K562 (cell line): ENCODE results near the gene TMEM245. TPM values are rescaled to one million over a fixed set of nuclear protein-coding genes. Genes with fewer than 3 reads are reported as not detected.
A peak's percentile ranks its signal among the peaks of the same experiment; 100 is the strongest.

Experiments
- ATAC-seq: fragments of 200-7000 bp; cut with Tn5 transposase; 3 replicates; pipeline ENCODE4 v1.9.1; 2020; ENCODE audit warnings: moderate library complexity
- BruUV-seq: library from RNA; stranded (reverse); fragments of 400-500 nt; replicated peaks from 2 replicates; lab custom pipeline; 2021; lab: Mats Ljungman, UMichigan
- CTCF ChIA-PET: fragments of 300-600 bp; formaldehyde crosslinking; extraction: SDS; loops from one replicate; lab custom pipeline; 2021; ENCODE audit warnings: low intra/inter-chr PET ratio; lab: Yijun Ruan, JAX
- POLR2A ChIA-PET: fragments of 300-600, 350-650 bp; sonication (Branson Sonifier 250); formaldehyde crosslinking; extraction: SDS; loops from one replicate; lab custom pipeline; 2021; ENCODE audit warnings: antibody characterized with exemption, inconsistent platforms; lab: Yijun Ruan, JAX
- DNase-seq, 4 experiments: peaks; one replicate each; pipeline versions ENCODE4 v3.0.0 to v3.0.0-alpha.2; 2011 to 2018; ENCODE audit warnings: low spot score in 3 of 4, mixed read lengths in 3 of 4; ENCODE audit errors: extremely low read depth in 1 of 4
- FAIRE-seq: peaks from 2 replicates; lab custom pipeline; 2011; peaks lifted over from hg19 to GRCh38; lab: Jason Lieb, UNC
- H2AFZ ChIP-seq: 2 replicates; pipeline ENCODE4 v1.6.0; 2011; ENCODE audit warnings: low read depth, low read length, control low read depth, inconsistent platforms
- H3K27ac ChIP-seq: fragments of 200-600 bp; 3 replicates; pipeline ENCODE4 v1.8.0; 2011; ENCODE audit warnings: low read depth, mild to moderate bottlenecking, control low read depth, inconsistent platforms, low read length, moderate library complexity, mixed read lengths; ENCODE audit errors: extremely low read depth
- H3K27me3 ChIP-seq, 2 experiments: fragments of 300-600 bp in 1 of 2; 2 replicates in 1 of 2; 3 replicates in 1 of 2; pipeline versions ENCODE4 v1.6.0 to v1.8.0; 2011; ENCODE audit warnings: inconsistent platforms in 2 of 2, low read length in 2 of 2, mild to moderate bottlenecking in 1 of 2, mixed read lengths in 1 of 2, moderate library complexity in 1 of 2; ENCODE audit not compliant: control insufficient read depth in 2 of 2, insufficient read depth in 2 of 2
- H3K36me3 ChIP-seq: fragments of 300-600 bp; 3 replicates; pipeline ENCODE4 v1.8.0; 2011; ENCODE audit warnings: mild to moderate bottlenecking, low read length, inconsistent platforms; ENCODE audit not compliant: control insufficient read depth, insufficient read depth
- H3K4me1 ChIP-seq, 2 experiments: fragments of 200-600 bp in 1 of 2; replicated peaks in 1 of 2; 2 replicates in 1 of 2; 3 replicates in 1 of 2; pipeline versions ENCODE4 v1.5.1 to v1.8.0; 2011; ENCODE audit warnings: inconsistent platforms in 2 of 2, low read length in 2 of 2, mild to moderate bottlenecking in 1 of 2, mixed read lengths in 1 of 2, moderate library complexity in 1 of 2; ENCODE audit not compliant: control insufficient read depth in 2 of 2, insufficient read depth in 2 of 2
- H3K4me2 ChIP-seq: 2 replicates; pipeline ENCODE4 v1.6.1; 2011; ENCODE audit warnings: low read length, control low read depth, inconsistent platforms, mixed read lengths; ENCODE audit not compliant: insufficient read depth
- H3K4me3 ChIP-seq: fragments of 200-600 bp; sonication (generic), shearing (Covaris generic); 2 replicates; pipeline ENCODE4 v1.5.1; 2016; ENCODE audit warnings: control low read depth, inconsistent platforms
- H3K79me2 ChIP-seq: fragments of 200-600 bp; 3 replicates; pipeline ENCODE4 v1.8.0; 2011; ENCODE audit warnings: low read length, inconsistent platforms; ENCODE audit not compliant: control insufficient read depth, insufficient read depth
- H3K9ac ChIP-seq, 2 experiments: 2 replicates each; pipeline versions ENCODE4 v1.6.0 to v1.6.1; 2011; ENCODE audit warnings: low read depth in 2 of 2, low read length in 2 of 2, control low read depth in 1 of 2, inconsistent platforms in 1 of 2, mild to moderate bottlenecking in 1 of 2, mixed read lengths in 1 of 2; ENCODE audit not compliant: insufficient read depth in 1 of 2
- H3K9me1 ChIP-seq: one replicate; pipeline ENCODE4 v1.6.0; 2011; ENCODE audit warnings: inconsistent platforms, mild to moderate bottlenecking, low read length, moderate library complexity; ENCODE audit not compliant: control insufficient read depth, insufficient read depth
- H3K9me3 ChIP-seq: replicated peaks from 2 replicates; pipeline ENCODE4 v1.5.1; 2011; ENCODE audit warnings: low read depth, low read length, inconsistent platforms; ENCODE audit not compliant: control insufficient read depth, insufficient read depth
- H4K20me1 ChIP-seq: replicated peaks from 2 replicates; pipeline ENCODE4 v1.6.1; 2011; ENCODE audit warnings: low read length, inconsistent platforms, mixed read lengths; ENCODE audit not compliant: control insufficient read depth, insufficient read depth
- CXXC5 ChIP-seq: fragments of 250-450 bp; sonication (Bioruptor Pico); IDR thresholded peaks from 2 replicates; pipeline ENCODE4 v1.8.0; 2022; ENCODE audit warnings: inconsistent platforms, mild to moderate bottlenecking, moderate library complexity
- KAT8 ChIP-seq: fragments of 450-650 bp; IDR thresholded peaks from 2 replicates; pipeline ENCODE4 v1.6.1; 2016; ENCODE audit warnings: low read depth, mild to moderate bottlenecking
- MEIS2 ChIP-seq: fragments of 450-650 bp; IDR thresholded peaks from 2 replicates; pipeline ENCODE4 v1.6.1; 2014; ENCODE audit warnings: mild to moderate bottlenecking; ENCODE audit not compliant: partially characterized antibody
- ZNF316 ChIP-seq: fragments of 450-650 bp; IDR thresholded peaks from 2 replicates; pipeline ENCODE4 v1.6.1; 2016
- WGBS: fragments of 100-300 bp; shearing (Covaris generic); methylation state at CpG from one replicate; pipeline ENCODE4 v1.1.6; 2016; ENCODE audit warnings: low coverage, mixed read lengths; ENCODE audit not compliant: insufficient coverage; ENCODE audit errors: missing lambda C conversion rate; 5-methylcytosine and 5-hydroxymethylcytosine counted together
- in situ Hi-C: fragments of 300-500 bp; cut with MboI; formaldehyde crosslinking; loops from 4 replicates; pipeline ENCODE4 v1.15.0; 2018; ENCODE audit warnings: inconsistent platforms, mixed read lengths
- intact Hi-C: fragments of 100-400 bp; cut with micrococcal nuclease; formaldehyde crosslinking; loops from 2 replicates; pipeline ENCODE4 v1.14.2; 2022
- polyA plus RNA-seq, 8 experiments: library from polyadenylated mRNA; depleted of rRNA in 4 of 8; stranded (reverse) in 5 of 8; unstranded in 3 of 8; fragments of >200 nt; fragmentation: Nextera tagmentation in 2 of 8; fragmentation: Illumina TruSeq in 1 of 8; extraction: Ambion mirVana in 2 of 8; extraction: Trizol in 1 of 8; gene quantifications; 2 replicates each; pipeline versions ENCODE4 v1.2.1 to v1.2.3, GENCODE V29; 2011 to 2014; ENCODE audit warnings: inconsistent platforms in 1 of 8, missing spikeins in 1 of 8
- total RNA-seq, 7 experiments: library from RNA; depleted of rRNA in 6 of 7; stranded (reverse); fragments of >200 nt in 6 of 7; fragmentation: Illumina TruSeq in 2 of 7; extraction: Trizol in 2 of 7; gene quantifications; 2 replicates each; pipeline versions ENCODE4 v1.2.1 to v1.2.3, GENCODE V29; 2011 to 2021; ENCODE audit warnings: low replicate concordance in 1 of 7

The TMEM245 gene
- total and polyA plus RNA-seq, 9 of the 15 experiments (the other 6 are each of a cell fraction or from before 2014, with no cell fraction given): 8.5 to 43.2 (median 24.3) TPM

- Histone ChIP-seq H3K4me2 (peak overlapping the region; percentile 76; the same call in 1 of the 2 replicates), H3K9me3 (no peaks in the 10 kb centered on the region), H3K9me1 (no peaks in the 10 kb centered on the region), H3K36me3 (peaks cover 34% of the 10 kb centered on the region), H3K27me3 (no peaks in the 10 kb centered on the region), H3K4me1 (peaks cover 20 to 33% of the 10 kb centered on the region in 2 experiments; a peak in 4 of 5 replicates), H3K4me3 (no peak overlapping the region), H2AFZ (no peak overlapping the region), H3K79me2 (peaks cover 34% of the 10 kb centered on the region), H3K9ac (0 out of 4 replicates have a peak overlapping the region, but pooled peaks of 1 of the 2 experiments have one; percentile 50), H3K27ac (peak overlapping the region; percentile 68; the same call in 1 of the 3 replicates), H4K20me1 (no peaks in the 10 kb centered on the region; the same call in 1 of the 2 replicates)
- ChIA-PET POLR2A (interaction anchor here (1.0 kb wide), 1 partner anchor 59 kb away, joined by 3 read pairs; no protein-coding TSS in a partner anchor), CTCF (no interaction called here)
- 63% methylated on average over 7 of the region's 7 CpGs for WGBS
- intact Hi-C loops (loop anchor here (5.0 kb wide), 3 partner anchors 82 to 118 kb away; partner anchors contain the start of genes ABITRAM, ELP1 and TMEM245), in situ Hi-C loops (no loop called here)
- FAIRE-seq: no peak
- peak in 1 of 4 experiments; percentile 12 for DNase-seq
- no TSS peak for BruUV-seq
- no peak for ATAC-seq
- TF ChIP-seq ZNF316: no peak
- TF ChIP-seq CXXC5 (CRISPR knock-in tag): 0 out of 2 replicates have a peak, but pooled peaks have one; percentile 0
- no peak for TF ChIP-seq KAT8
- peak; percentile 1 for TF ChIP-seq MEIS2
These were observed 105.0 kb downstream of the TMEM245 start for GRCh38 chr9:109014608-109015280.
